H9 (cell line): Measurements from ENCODE around the gene MSMB. TPM values are rescaled to one million over a fixed set of nuclear protein-coding genes. Genes with fewer than 3 reads are reported as not detected.

ENCODE experiments used
- DNase-seq: peaks from one replicate; pipeline ENCODE4 v3.0.0-alpha.2; 2017
- H2AFZ ChIP-seq: one replicate; pipeline ENCODE4 v1.6.1; 2013; ENCODE audit warnings: mild to moderate bottlenecking, low read length, control low read depth, moderate library complexity
- H2AK5ac ChIP-seq: 2 replicates; pipeline ENCODE4 v1.6.1; 2013; ENCODE audit warnings: low read length, control low read depth, mixed read lengths; ENCODE audit not compliant: insufficient read length
- H2BK120ac ChIP-seq: one replicate; pipeline ENCODE4 v1.6.1; 2013; ENCODE audit warnings: low read depth, mild to moderate bottlenecking, low read length, control low read depth, inconsistent platforms; ENCODE audit not compliant: poor library complexity, severe bottlenecking
- H2BK12ac ChIP-seq: 2 replicates; pipeline ENCODE4 v1.6.1; 2013; ENCODE audit warnings: low read length, control low read depth, mixed read lengths, low read depth; ENCODE audit not compliant: insufficient read length
- H2BK15ac ChIP-seq: 2 replicates; pipeline ENCODE4 v1.6.1; 2013; ENCODE audit warnings: low read depth, low read length, control low read depth
- H2BK20ac ChIP-seq: one replicate; pipeline ENCODE4 v1.6.1; 2013; ENCODE audit warnings: low read depth, mild to moderate bottlenecking, low read length, control low read depth, inconsistent platforms; ENCODE audit not compliant: poor library complexity, severe bottlenecking
- H2BK5ac ChIP-seq: 2 replicates; pipeline ENCODE4 v1.6.1; 2013; ENCODE audit warnings: low read length, control low read depth, mixed read lengths; ENCODE audit not compliant: insufficient read length
- H3K14ac ChIP-seq: 2 replicates; pipeline ENCODE4 v1.6.1; 2013; ENCODE audit warnings: low read length, control low read depth; ENCODE audit not compliant: insufficient read depth
- H3K18ac ChIP-seq: 2 replicates; pipeline ENCODE4 v1.6.1; 2013; ENCODE audit warnings: low read depth, mild to moderate bottlenecking, mixed read lengths, low read length, control low read depth; ENCODE audit not compliant: insufficient read length
- H3K23ac ChIP-seq: 2 replicates; pipeline ENCODE4 v1.6.1; 2013; ENCODE audit warnings: low read length, control low read depth, mixed read lengths, low read depth; ENCODE audit not compliant: insufficient read length
- H3K23me2 ChIP-seq: 2 replicates; pipeline ENCODE4 v1.6.1; 2013; ENCODE audit warnings: low read depth, mild to moderate bottlenecking, mixed read lengths, low read length, control low read depth; ENCODE audit not compliant: insufficient read length, poor library complexity, severe bottlenecking
- H3K27ac ChIP-seq: 2 replicates; pipeline ENCODE4 v1.5.1; 2013; ENCODE audit warnings: low read length, control low read depth, mixed read lengths, low read depth; ENCODE audit not compliant: insufficient read length
- H3K27me3 ChIP-seq: 2 replicates; pipeline ENCODE4 v1.6.1; 2013; ENCODE audit warnings: low read length, control low read depth, inconsistent platforms; ENCODE audit not compliant: insufficient read depth
- H3K4ac ChIP-seq: 2 replicates; pipeline ENCODE4 v1.6.1; 2013; ENCODE audit warnings: low read depth, mild to moderate bottlenecking, control low read depth, inconsistent platforms, low read length, moderate library complexity
- H3K4me1 ChIP-seq: 2 replicates; pipeline ENCODE4 v1.6.1; 2013; ENCODE audit warnings: low read length, control low read depth, inconsistent platforms; ENCODE audit not compliant: insufficient read depth
- H3K4me2 ChIP-seq: 2 replicates; pipeline ENCODE4 v1.6.1; 2013; ENCODE audit warnings: low read length, control low read depth, mixed read lengths; ENCODE audit not compliant: insufficient read length, insufficient read depth
- H3K56ac ChIP-seq: 2 replicates; pipeline ENCODE4 v1.6.1; 2013; ENCODE audit warnings: low read depth, mild to moderate bottlenecking, mixed read lengths, low read length, control low read depth; ENCODE audit not compliant: insufficient read length
- H3K79me1 ChIP-seq: 2 replicates; pipeline ENCODE4 v1.6.1; 2013; ENCODE audit warnings: low read depth, mild to moderate bottlenecking, moderate library complexity, low read length, control low read depth, inconsistent platforms; ENCODE audit not compliant: insufficient read depth, poor library complexity, severe bottlenecking
- H3K79me2 ChIP-seq: 2 replicates; pipeline ENCODE4 v1.6.1; 2013; ENCODE audit warnings: low read length, control low read depth, inconsistent platforms; ENCODE audit not compliant: insufficient read depth
- H3K9ac ChIP-seq: 2 replicates; pipeline ENCODE4 v1.6.1; 2013; ENCODE audit warnings: low read length, control low read depth, mixed read lengths; ENCODE audit not compliant: insufficient read length; ENCODE audit errors: extremely low read depth
- H3K9me3 ChIP-seq: one replicate; pipeline ENCODE4 v1.6.1; 2013; ENCODE audit warnings: low read depth, low read length, inconsistent platforms; ENCODE audit not compliant: control insufficient read depth
- H3T11ph ChIP-seq: one replicate; pipeline ENCODE4 v1.6.1; 2013; ENCODE audit warnings: mild to moderate bottlenecking, low read length, control low read depth, inconsistent platforms
- H4K20me1 ChIP-seq: one replicate; pipeline ENCODE4 v1.6.1; 2013; ENCODE audit not compliant: control insufficient read depth, insufficient read length, insufficient read depth
- H4K5ac ChIP-seq: 2 replicates; pipeline ENCODE4 v1.6.1; 2013; ENCODE audit warnings: low read depth, mild to moderate bottlenecking, mixed read lengths, low read length, control low read depth; ENCODE audit not compliant: insufficient read length
- H4K8ac ChIP-seq: replicated peaks from 2 replicates; pipeline ENCODE4 v1.6.1; 2013; ENCODE audit warnings: low read length, control low read depth, mixed read lengths, low read depth; ENCODE audit not compliant: insufficient read length
- H4K91ac ChIP-seq: 2 replicates; pipeline ENCODE4 v1.6.1; 2013; ENCODE audit warnings: low read depth, mild to moderate bottlenecking, moderate library complexity, mixed read lengths, low read length, control low read depth; ENCODE audit not compliant: insufficient read length
- H3K27ac Mint-ChIP-seq, 3 experiments: 2 replicates in 2 of 3; 3 replicates in 1 of 3; pipeline ENCODE4 v1.8.0; 2020 to 2021; ENCODE audit warnings: mixed read lengths in 3 of 3, mild to moderate bottlenecking in 1 of 3, moderate library complexity in 1 of 3
- H3K27me3 Mint-ChIP-seq: 2 replicates; pipeline ENCODE4 v1.8.0; 2021; ENCODE audit warnings: low read depth, mild to moderate bottlenecking, moderate library complexity, mixed read lengths
- H3K36me3 Mint-ChIP-seq, 3 experiments: 2 replicates in 2 of 3; 3 replicates in 1 of 3; pipeline ENCODE4 v1.8.0; 2020 to 2021; ENCODE audit warnings: low read depth in 3 of 3, mixed read lengths in 3 of 3; ENCODE audit not compliant: insufficient read depth in 1 of 3
- H3K4me1 Mint-ChIP-seq, 2 experiments: 2 replicates each; pipeline ENCODE4 v1.8.0; 2020; ENCODE audit warnings: mixed read lengths in 2 of 2
- H3K4me3 Mint-ChIP-seq, 2 experiments: 2 replicates in 1 of 2; 3 replicates in 1 of 2; pipeline ENCODE4 v1.8.0; 2020 to 2021; ENCODE audit warnings: mild to moderate bottlenecking in 2 of 2, mixed read lengths in 2 of 2, moderate library complexity in 1 of 2
- H3K9me3 Mint-ChIP-seq, 2 experiments: 2 replicates in 1 of 2; 3 replicates in 1 of 2; pipeline ENCODE4 v1.8.0; 2020; ENCODE audit warnings: mild to moderate bottlenecking in 2 of 2, mixed read lengths in 2 of 2, moderate library complexity in 1 of 2
- WGBS: extraction: QIAGEN DNeasy Blood & Tissue Kit; methylation state at CpG from one replicate; pipeline ENCODE4 v1.1.7; 2013; ENCODE audit warnings: missing lambda C conversion rate, low lambda C conversion rate, mixed read lengths; ENCODE audit not compliant: insufficient read length; ENCODE audit errors: extremely low coverage; 5-methylcytosine and 5-hydroxymethylcytosine counted together
- total RNA-seq: library from RNA; stranded (reverse); gene quantifications from 2 replicates; pipeline ENCODE4 v1.2.1, GENCODE V29; 2021
- TF ChIP-seq, protein P1 (sequence below): fragments of 200-600 bp; sonication (generic); conservative IDR thresholded peaks from 3 replicates; pipeline ENCODE4 v1.8.0; 2021; ENCODE audit warnings: antibody characterized with exemption, mild to moderate bottlenecking

Gene MSMB
- total RNA-seq, 1 experiment from 2014 or later = not detected

DNA sequence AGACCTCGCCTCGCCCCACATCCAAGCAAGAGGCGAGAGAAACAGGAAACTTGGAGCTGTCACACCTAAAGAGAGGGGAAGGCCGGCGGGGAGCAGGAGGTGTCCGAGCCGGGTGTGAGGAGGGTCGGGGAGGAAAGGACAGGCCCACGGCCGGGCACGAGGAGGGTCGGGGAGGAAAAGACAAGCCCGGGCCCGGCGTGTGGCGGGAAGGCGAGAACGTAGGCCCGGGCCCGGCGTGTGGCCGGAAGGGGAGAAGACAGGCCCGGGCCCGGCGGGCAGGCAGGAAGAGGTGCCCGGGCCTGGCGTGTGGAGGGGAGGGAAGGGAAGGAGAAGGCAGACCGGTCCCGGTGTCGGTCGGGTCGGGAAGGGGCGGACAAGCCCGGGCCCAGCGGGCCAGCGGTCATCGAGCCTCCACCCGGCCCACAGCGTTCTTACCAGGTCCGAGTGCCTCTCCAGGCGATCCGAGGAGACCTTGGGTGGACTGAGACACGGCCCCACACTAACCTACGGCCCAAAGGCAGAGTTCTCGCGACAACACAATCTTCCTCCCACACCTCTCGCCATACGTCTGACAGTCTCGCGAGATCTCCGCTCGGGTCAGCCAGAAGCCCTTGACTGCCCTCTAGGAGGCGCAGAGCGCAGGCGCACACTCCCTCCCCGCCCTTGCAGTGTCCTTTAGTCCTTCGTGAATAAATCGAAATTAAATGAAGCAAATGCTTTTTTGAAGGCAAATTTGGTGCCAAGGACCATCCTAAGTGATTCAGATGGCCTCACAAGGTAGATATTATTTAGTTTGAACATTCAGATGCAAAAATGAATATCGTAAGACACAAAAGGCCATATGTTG, 15.8 kb downstream of the MSMB start, which contains the start of gene NCOA4:
Gene NCOA4, minus strand, starts transcription at position 533 of the 847 bp plus-strand sequence. CDS start 13,943 bp downstream, outside the sequence.
- Mint-ChIP-seq H3K36me3 (no peaks in the 10 kb centered on the region), H3K9me3 (no peaks in the 10 kb centered on the region), H3K4me1 (peaks cover 14 to 22% of the 10 kb centered on the region in 2 experiments), H3K4me3 (peak within 1 kb of the TSS; percentile 92), H3K27ac (peak within 1 kb of the TSS in 2 of 3 experiments; percentile 85 to 92; a peak in 4 of 7 replicates), H3K27me3 (0 out of 2 replicates have a peak, but pooled peaks cover 2% of the 10 kb centered on the region)
- H3K9me3 ChIP-seq = no peaks in the 10 kb centered on the region
- H3K79me1 ChIP-seq = no peaks in the 10 kb centered on the region
- H3K4me1 ChIP-seq = no peaks in the 10 kb centered on the region
- no peak within 1 kb of the TSS for H2BK12ac ChIP-seq
- no peak within 1 kb of the TSS for H3T11ph ChIP-seq
- no peak within 1 kb of the TSS for H3K56ac ChIP-seq
- DNase-seq = peak; percentile 98
- no peak within 1 kb of the TSS for H4K91ac ChIP-seq
- H4K8ac ChIP-seq = peak within 1 kb of the TSS; percentile 79
- no peak within 1 kb of the TSS for H3K27ac ChIP-seq
- no peak within 1 kb of the TSS for H4K5ac ChIP-seq
- H2BK120ac ChIP-seq = no peak within 1 kb of the TSS
- no peak within 1 kb of the TSS for H2AK5ac ChIP-seq
- TF ChIP-seq, protein P1, sequence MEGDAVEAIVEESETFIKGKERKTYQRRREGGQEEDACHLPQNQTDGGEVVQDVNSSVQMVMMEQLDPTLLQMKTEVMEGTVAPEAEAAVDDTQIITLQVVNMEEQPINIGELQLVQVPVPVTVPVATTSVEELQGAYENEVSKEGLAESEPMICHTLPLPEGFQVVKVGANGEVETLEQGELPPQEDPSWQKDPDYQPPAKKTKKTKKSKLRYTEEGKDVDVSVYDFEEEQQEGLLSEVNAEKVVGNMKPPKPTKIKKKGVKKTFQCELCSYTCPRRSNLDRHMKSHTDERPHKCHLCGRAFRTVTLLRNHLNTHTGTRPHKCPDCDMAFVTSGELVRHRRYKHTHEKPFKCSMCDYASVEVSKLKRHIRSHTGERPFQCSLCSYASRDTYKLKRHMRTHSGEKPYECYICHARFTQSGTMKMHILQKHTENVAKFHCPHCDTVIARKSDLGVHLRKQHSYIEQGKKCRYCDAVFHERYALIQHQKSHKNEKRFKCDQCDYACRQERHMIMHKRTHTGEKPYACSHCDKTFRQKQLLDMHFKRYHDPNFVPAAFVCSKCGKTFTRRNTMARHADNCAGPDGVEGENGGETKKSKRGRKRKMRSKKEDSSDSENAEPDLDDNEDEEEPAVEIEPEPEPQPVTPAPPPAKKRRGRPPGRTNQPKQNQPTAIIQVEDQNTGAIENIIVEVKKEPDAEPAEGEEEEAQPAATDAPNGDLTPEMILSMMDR = peak; percentile 75
- WGBS = no CpG with 5 or more reads among the region's 59 CpGs
- H2AFZ ChIP-seq = peak within 1 kb of the TSS; percentile 0
- H3K4ac ChIP-seq = no peak within 1 kb of the TSS
- H2BK5ac ChIP-seq = no peak within 1 kb of the TSS
- H3K23ac ChIP-seq = no peak within 1 kb of the TSS
- peaks cover 3% of the 10 kb centered on the region for H3K23me2 ChIP-seq
- H2BK15ac ChIP-seq = no peak within 1 kb of the TSS
- H2BK20ac ChIP-seq = no peak within 1 kb of the TSS
- H3K9ac ChIP-seq = peak within 1 kb of the TSS; percentile 74
- H3K27me3 ChIP-seq = no peaks in the 10 kb centered on the region
- no peaks in the 10 kb centered on the region; the same call in 1 of the 2 replicates for H3K79me2 ChIP-seq
- no peak within 1 kb of the TSS; the same call in 1 of the 2 replicates for H3K14ac ChIP-seq
- H4K20me1 ChIP-seq = no peaks in the 10 kb centered on the region
- H3K18ac ChIP-seq = no peak within 1 kb of the TSS
- H3K4me2 ChIP-seq = peak within 1 kb of the TSS; percentile 56
